Endothelial cell of umbilical vein (primary cell): ENCODE measurements around the gene ZNF837.

Experiments used
- EZH2 ChIP-seq: IDR thresholded peaks from 2 replicates; pipeline ENCODE4 v1.6.1; 2012; ENCODE audit warnings: borderline replicate concordance, low read depth, mild to moderate bottlenecking, moderate library complexity, low read length, inconsistent platforms; ENCODE audit not compliant: severe bottlenecking
- JUN ChIP-seq: IDR thresholded peaks from 2 replicates; pipeline ENCODE4 v1.6.1; 2011; ENCODE audit warnings: borderline replicate concordance, low read depth; ENCODE audit not compliant: insufficient read length, insufficient read depth
- POLR2A ChIP-seq: IDR thresholded peaks from 2 replicates; pipeline ENCODE4 v1.6.1; 2012; ENCODE audit warnings: low read depth, mild to moderate bottlenecking, control low read depth, low read length
- POLR2AphosphoS5 ChIP-seq: IDR thresholded peaks from 2 replicates; pipeline ENCODE4 v1.6.1; 2012; ENCODE audit warnings: low read depth, mild to moderate bottlenecking, control low read depth, low read length, moderate library complexity; ENCODE audit not compliant: insufficient read depth
- TF ChIP-seq, protein P1 (sequence below): IDR thresholded peaks from 2 replicates; pipeline ENCODE4 v1.6.1; 2011; ENCODE audit not compliant: insufficient read depth, insufficient read length
- TF ChIP-seq, protein P2 (sequence below), 2 donors: IDR thresholded peaks; 1 replicate in 1 of 2; 2 replicates in 1 of 2; pipeline ENCODE4 v1.5.1; 2011; ENCODE audit warnings: low read length in 2 of 2, mild to moderate bottlenecking in 2 of 2, moderate library complexity in 2 of 2, control low read depth in 1 of 2, inconsistent platforms in 1 of 2, low read depth in 1 of 2; ENCODE audit not compliant: insufficient read depth in 1 of 2; ENCODE audit errors: extremely low read depth in 1 of 2

DNA sequence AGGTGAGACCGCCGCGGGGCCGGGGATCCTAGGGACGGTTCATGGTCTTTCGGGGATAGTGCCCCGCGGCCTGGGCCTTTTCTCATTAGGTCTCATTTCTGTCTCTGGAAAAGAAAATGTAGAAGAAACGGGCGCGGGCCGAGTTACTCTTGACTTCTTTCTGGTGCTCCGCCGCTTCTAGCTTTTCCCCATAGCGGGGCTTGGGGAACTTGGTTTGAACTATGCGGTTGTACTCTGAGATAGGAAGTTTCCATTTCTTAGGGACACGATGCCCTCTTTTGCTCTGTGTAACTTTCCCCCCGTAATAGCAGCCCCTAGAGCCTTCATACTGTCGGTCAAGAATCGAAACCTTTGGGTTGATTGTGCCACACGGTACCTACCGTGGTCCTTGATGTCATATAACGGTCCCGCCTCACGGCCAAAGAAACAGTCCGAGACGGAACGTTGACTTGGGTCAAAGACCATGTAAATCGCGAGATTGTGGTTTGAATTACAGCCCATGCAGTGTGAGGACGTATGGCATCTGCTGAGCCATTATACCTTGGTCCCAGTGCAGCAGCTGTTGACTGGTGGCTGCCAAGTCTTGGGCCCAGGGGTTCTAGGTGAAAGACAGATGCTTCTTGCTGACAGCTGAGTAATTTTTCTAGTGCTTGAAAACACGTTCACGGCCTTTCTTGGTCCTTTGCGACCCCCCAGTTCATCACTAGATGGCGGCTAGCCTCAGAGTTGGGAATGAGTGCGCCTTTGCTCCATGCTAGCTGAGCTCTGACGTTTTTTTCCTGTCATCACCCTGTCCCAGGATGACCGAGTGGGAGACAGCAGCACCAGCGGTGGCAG is 6.7 kb upstream of the ZNF837 start:
- TF ChIP-seq, protein P1, sequence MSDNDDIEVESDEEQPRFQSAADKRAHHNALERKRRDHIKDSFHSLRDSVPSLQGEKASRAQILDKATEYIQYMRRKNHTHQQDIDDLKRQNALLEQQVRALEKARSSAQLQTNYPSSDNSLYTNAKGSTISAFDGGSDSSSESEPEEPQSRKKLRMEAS: no peak
- TF ChIP-seq EZH2: no peak
- TF ChIP-seq, protein P2, sequence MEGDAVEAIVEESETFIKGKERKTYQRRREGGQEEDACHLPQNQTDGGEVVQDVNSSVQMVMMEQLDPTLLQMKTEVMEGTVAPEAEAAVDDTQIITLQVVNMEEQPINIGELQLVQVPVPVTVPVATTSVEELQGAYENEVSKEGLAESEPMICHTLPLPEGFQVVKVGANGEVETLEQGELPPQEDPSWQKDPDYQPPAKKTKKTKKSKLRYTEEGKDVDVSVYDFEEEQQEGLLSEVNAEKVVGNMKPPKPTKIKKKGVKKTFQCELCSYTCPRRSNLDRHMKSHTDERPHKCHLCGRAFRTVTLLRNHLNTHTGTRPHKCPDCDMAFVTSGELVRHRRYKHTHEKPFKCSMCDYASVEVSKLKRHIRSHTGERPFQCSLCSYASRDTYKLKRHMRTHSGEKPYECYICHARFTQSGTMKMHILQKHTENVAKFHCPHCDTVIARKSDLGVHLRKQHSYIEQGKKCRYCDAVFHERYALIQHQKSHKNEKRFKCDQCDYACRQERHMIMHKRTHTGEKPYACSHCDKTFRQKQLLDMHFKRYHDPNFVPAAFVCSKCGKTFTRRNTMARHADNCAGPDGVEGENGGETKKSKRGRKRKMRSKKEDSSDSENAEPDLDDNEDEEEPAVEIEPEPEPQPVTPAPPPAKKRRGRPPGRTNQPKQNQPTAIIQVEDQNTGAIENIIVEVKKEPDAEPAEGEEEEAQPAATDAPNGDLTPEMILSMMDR (IDR thresholded peaks at IDR 0.05; ENCODE audit: extremely low read depth in 1 of 2, insufficient read depth in 1 of 2, low read depth in 1 of 2, low read length in 2 of 2): no peak
- no peak for TF ChIP-seq JUN
- TF ChIP-seq POLR2A: no peak
- TF ChIP-seq POLR2AphosphoS5: no peak
